MCF 10A (cell line): ENCODE results near the gene DIO3. TPM values are rescaled to one million over a fixed set of nuclear protein-coding genes. Genes with fewer than 3 reads are reported as not detected.

Experiments used
- BruUV-seq: library from RNA; stranded (reverse); fragments of 400-500 nt; replicated peaks from 2 replicates; lab custom pipeline; 2021; lab: Mats Ljungman, UMichigan
- CTCF ChIA-PET: fragments of 300-600 bp; sonication (Branson Sonifier 250); formaldehyde crosslinking; extraction: SDS; loops from one replicate; lab custom pipeline; 2021; ENCODE audit warnings: antibody characterized with exemption, inconsistent platforms; lab: Yijun Ruan, JAX
- POLR2A ChIA-PET: fragments of 300-600, 350-650 bp; sonication (Branson Sonifier 250); formaldehyde crosslinking; extraction: SDS; loops from one replicate; lab custom pipeline; 2020; ENCODE audit warnings: antibody characterized with exemption, inconsistent platforms; lab: Yijun Ruan, JAX
- DNase-seq: peaks from one replicate; pipeline ENCODE4 v3.0.0-alpha.2; 2018; ENCODE audit not compliant: unreplicated experiment
- H3K27ac Mint-ChIP-seq: one replicate; pipeline ENCODE4 v1.8.0; 2022; ENCODE audit warnings: mild to moderate bottlenecking, low read depth, mixed read lengths; ENCODE audit not compliant: unreplicated experiment
- H3K27me3 Mint-ChIP-seq: one replicate; pipeline ENCODE4 v1.8.0; 2022; ENCODE audit warnings: mixed read lengths; ENCODE audit not compliant: insufficient read depth, unreplicated experiment
- H3K36me3 Mint-ChIP-seq: one replicate; pipeline ENCODE4 v1.8.0; 2022; ENCODE audit warnings: mild to moderate bottlenecking, moderate library complexity, mixed read lengths; ENCODE audit not compliant: insufficient read depth, unreplicated experiment
- H3K4me1 Mint-ChIP-seq: one replicate; pipeline ENCODE4 v1.8.0; 2022; ENCODE audit warnings: mixed read lengths; ENCODE audit not compliant: insufficient read depth, unreplicated experiment
- H3K4me3 Mint-ChIP-seq: one replicate; pipeline ENCODE4 v1.8.0; 2022; ENCODE audit warnings: mild to moderate bottlenecking, moderate library complexity, mixed read lengths; ENCODE audit not compliant: unreplicated experiment
- H3K9me3 Mint-ChIP-seq: one replicate; pipeline ENCODE4 v1.8.0; 2022; ENCODE audit warnings: mixed read lengths; ENCODE audit not compliant: unreplicated experiment
- intact Hi-C: fragments of 100-400 bp; cut with micrococcal nuclease; formaldehyde crosslinking; loops from 2 replicates; pipeline ENCODE4 v1.14.1; 2022
- total RNA-seq: library from RNA; stranded (reverse); gene quantifications from 2 replicates; pipeline ENCODE4 v1.2.3, GENCODE V29; 2022
- TF ChIP-seq, protein P1 (sequence below): fragments of 200-600 bp; IDR thresholded peaks from one replicate; pipeline ENCODE4 v1.8.0; 2022; ENCODE audit warnings: antibody characterized with exemption, mild to moderate bottlenecking; ENCODE audit not compliant: unreplicated experiment

Gene DIO3
- total RNA-seq, 1 experiment from 2014 or later, result not detected

DNA sequence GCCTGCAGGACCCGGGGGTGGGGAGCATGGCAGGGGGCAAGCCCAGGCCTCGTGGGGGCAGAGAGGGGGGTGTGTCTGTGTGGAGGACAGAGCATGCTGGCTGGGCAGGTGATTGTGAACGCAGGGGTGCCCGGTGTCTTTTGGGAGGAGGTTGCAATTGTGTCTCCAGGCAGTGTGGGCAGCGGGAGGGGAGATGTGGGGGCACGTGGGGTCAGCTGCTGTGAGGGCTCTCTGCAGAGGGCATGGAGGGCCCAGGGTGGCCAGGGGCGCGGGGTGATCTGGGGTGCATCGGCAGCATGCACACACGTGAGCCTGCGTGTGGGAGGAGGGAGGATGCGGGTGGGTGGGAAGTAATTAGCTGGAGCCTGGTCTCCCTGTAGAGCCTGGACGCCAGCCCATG lies 32.2 kb upstream of the DIO3 start:
- POLR2A ChIA-PET, result no interaction called here
- no peaks in the 10 kb centered on the region for H3K36me3 Mint-ChIP-seq
- H3K4me3 Mint-ChIP-seq, result no peak overlapping the region
- DNase-seq, result no peak
- no peaks in the 10 kb centered on the region for H3K9me3 Mint-ChIP-seq
- peaks cover 16% of the 10 kb centered on the region for H3K27me3 Mint-ChIP-seq
- TF ChIP-seq, protein P1, sequence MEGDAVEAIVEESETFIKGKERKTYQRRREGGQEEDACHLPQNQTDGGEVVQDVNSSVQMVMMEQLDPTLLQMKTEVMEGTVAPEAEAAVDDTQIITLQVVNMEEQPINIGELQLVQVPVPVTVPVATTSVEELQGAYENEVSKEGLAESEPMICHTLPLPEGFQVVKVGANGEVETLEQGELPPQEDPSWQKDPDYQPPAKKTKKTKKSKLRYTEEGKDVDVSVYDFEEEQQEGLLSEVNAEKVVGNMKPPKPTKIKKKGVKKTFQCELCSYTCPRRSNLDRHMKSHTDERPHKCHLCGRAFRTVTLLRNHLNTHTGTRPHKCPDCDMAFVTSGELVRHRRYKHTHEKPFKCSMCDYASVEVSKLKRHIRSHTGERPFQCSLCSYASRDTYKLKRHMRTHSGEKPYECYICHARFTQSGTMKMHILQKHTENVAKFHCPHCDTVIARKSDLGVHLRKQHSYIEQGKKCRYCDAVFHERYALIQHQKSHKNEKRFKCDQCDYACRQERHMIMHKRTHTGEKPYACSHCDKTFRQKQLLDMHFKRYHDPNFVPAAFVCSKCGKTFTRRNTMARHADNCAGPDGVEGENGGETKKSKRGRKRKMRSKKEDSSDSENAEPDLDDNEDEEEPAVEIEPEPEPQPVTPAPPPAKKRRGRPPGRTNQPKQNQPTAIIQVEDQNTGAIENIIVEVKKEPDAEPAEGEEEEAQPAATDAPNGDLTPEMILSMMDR, result no peak
- CTCF ChIA-PET, result no interaction called here
- no peak overlapping the region for H3K27ac Mint-ChIP-seq
- intact Hi-C loops, result no loop called here
- no peaks in the 10 kb centered on the region for H3K4me1 Mint-ChIP-seq
- BruUV-seq, result no TSS peak

DNA sequence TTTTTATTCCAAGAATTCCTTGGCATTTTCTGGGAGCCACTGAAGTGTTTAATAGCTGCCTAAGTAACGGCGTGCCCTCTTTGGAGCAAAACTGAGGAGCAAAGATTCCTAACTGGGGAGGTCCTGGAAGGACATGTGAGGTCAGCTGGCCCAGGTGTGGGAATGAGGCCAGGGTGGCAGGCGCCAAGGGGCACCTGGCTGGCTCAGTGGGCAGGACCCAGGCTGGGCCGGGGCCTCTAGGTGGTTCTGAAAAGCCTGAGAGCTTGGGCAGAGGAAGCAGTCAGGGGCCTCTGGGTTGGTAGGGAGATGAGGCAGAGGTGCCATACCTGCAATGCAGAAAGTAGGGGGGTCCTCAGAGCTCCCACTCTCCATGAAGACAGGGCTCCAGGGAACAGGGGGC lies 27.1 kb upstream of the DIO3 start:
- no peaks in the 10 kb centered on the region for H3K36me3 Mint-ChIP-seq
- intact Hi-C loops, result no loop called here
- peaks cover 32% of the 10 kb centered on the region for H3K27me3 Mint-ChIP-seq
- no peak overlapping the region for H3K4me3 Mint-ChIP-seq
- no peak for DNase-seq
- H3K27ac Mint-ChIP-seq, result no peak overlapping the region
- POLR2A ChIA-PET, result no interaction called here
- BruUV-seq, result no TSS peak
- CTCF ChIA-PET, result no interaction called here
- H3K4me1 Mint-ChIP-seq, result no peaks in the 10 kb centered on the region
- TF ChIP-seq, protein P1, result no peak
- H3K9me3 Mint-ChIP-seq, result no peaks in the 10 kb centered on the region

DNA sequence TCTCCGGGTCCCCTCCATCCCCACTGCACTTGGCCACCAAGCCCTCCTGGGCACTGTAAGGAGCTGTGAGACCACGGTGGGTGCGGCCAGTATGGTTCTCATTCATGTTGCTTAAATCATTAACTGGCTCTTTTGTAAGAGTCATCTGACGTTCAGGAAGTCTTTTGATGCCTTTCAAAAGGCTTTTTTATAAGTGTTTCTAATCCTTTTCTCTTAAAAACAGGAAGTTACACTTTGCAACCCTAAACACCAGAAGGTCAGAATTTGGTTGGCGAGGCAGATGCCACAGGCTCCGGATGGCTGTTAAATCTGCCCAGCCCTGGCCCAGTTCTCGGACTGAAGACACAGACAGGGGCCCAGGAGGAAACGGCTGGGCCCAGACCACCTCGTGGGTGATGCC lies 26.1 kb upstream of the DIO3 start:
- no peak for DNase-seq
- peaks cover 41% of the 10 kb centered on the region for H3K27me3 Mint-ChIP-seq
- ChIA-PET CTCF (no interaction called here), POLR2A (no interaction called here)
- no peak overlapping the region for H3K27ac Mint-ChIP-seq
- intact Hi-C loops, result no loop called here
- TF ChIP-seq, protein P1, result no peak
- H3K9me3 Mint-ChIP-seq, result no peaks in the 10 kb centered on the region
- no peaks in the 10 kb centered on the region for H3K4me1 Mint-ChIP-seq
- H3K4me3 Mint-ChIP-seq, result no peak overlapping the region
- H3K36me3 Mint-ChIP-seq, result no peaks in the 10 kb centered on the region
- no TSS peak for BruUV-seq

DNA sequence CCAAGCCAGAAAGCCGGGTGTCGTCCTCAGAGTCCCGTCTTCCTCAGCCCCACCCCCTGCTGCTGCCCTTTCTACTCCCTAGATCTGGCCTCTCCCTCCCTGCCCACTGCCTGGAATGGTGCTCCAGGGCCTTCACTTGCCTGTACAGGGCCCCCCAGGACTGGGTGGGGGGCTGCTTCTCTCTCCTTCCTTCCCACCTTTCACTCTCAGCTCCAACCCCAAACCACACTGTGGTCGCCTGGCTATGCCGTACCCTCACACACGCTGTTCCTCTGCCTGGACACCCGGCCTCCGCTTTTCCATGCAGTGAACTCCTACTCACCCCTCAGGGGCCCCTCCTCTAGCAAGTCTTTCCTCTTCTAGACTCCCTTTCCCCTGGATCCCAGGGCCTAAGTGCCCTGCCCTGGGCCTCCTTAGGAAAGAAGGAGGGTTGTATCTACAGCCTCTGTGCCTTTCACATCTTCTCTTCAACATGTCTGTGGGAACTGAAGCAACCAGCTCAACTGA lies 25.5 kb upstream of the DIO3 start:
- intact Hi-C loops, result no loop called here
- H3K27ac Mint-ChIP-seq, result no peak overlapping the region
- CTCF ChIA-PET, result no interaction called here
- no TSS peak for BruUV-seq
- no peaks in the 10 kb centered on the region for H3K4me1 Mint-ChIP-seq
- no peak overlapping the region for H3K4me3 Mint-ChIP-seq
- no peaks in the 10 kb centered on the region for H3K36me3 Mint-ChIP-seq
- H3K9me3 Mint-ChIP-seq, result no peaks in the 10 kb centered on the region
- DNase-seq, result no peak
- peaks cover 42% of the 10 kb centered on the region for H3K27me3 Mint-ChIP-seq
- TF ChIP-seq, protein P1, result no peak
- POLR2A ChIA-PET, result no interaction called here
